ENCODE data around the gene MSMB. TPM values are rescaled to one million over a fixed set of nuclear protein-coding genes. Genes with fewer than 3 reads are reported as not detected.

The MSMB gene
- total RNA-seq, 2 experiments from 2014 or later: not detected

- POLR2A ChIA-PET: no interaction called here
- ATAC-seq (peak; percentile 20), DNase-seq (peak; percentile 58)
- Mint-ChIP-seq H3K36me3 (ENCODE audit: low read depth) (peaks cover 19% of the 10 kb centered on the region), H3K27me3 (ENCODE audit: low read depth) (no peaks in the 10 kb centered on the region), H3K4me1 (ENCODE audit: low read depth) (peaks cover 65% of the 10 kb centered on the region), H3K27ac (peak overlapping the region; percentile 98), H3K4me3 (peak overlapping the region; percentile 99), H3K9me3 (ENCODE audit: insufficient read depth) (no peaks in the 10 kb centered on the region)
- CTCF ChIA-PET: interaction anchor here (1.0 to 3.2 kb wide), 15 partner anchors 11 to 794 kb away, joined by 3 to 52 read pairs (median 5); partner anchors contain the start of gene TIMM23
These were observed 17.2 kb downstream of the MSMB start for GRCh38 chr10:46028584-46029460.

DNA sequence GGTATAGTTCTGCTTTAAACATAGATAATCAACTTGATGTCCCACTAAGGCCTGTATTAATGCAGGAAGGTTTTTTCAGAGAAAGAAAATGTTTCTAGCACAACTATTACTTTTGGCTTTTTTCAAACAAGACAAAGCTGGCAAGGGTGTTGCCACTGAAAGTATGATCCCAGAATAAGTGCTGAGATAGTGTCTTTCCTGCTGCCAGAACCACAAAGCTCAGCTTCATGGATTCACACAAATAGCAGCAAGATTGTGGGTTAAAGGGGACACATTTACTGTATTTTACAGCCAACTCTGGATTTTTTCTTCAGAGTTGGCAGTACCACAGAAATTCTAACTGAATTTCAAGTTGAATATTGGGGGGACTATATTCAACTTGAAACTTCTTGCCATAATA is 20.0 kb downstream of the MSMB start:
- ATAC-seq (no peak), DNase-seq (no peak)
- no peaks in the 10 kb centered on the region for H3K27me3 Mint-ChIP-seq (ENCODE audit: low read depth)
- H3K36me3 Mint-ChIP-seq (ENCODE audit: low read depth): peaks cover 21% of the 10 kb centered on the region
- peaks cover 76% of the 10 kb centered on the region for H3K4me1 Mint-ChIP-seq (ENCODE audit: low read depth)
- H3K9me3 Mint-ChIP-seq (ENCODE audit: insufficient read depth): no peaks in the 10 kb centered on the region
- no peak overlapping the region for H3K4me3 Mint-ChIP-seq
- CTCF ChIA-PET: no interaction called here
- POLR2A ChIA-PET: no interaction called here
- no peak overlapping the region for H3K27ac Mint-ChIP-seq

- CTCF ChIA-PET: no interaction called here
- POLR2A ChIA-PET: no interaction called here
- no peak for ATAC-seq
- no peaks in the 10 kb centered on the region for H3K27me3 Mint-ChIP-seq (ENCODE audit: low read depth)
- H3K4me3 Mint-ChIP-seq: no peak overlapping the region
- no peak overlapping the region for H3K27ac Mint-ChIP-seq
- H3K9me3 Mint-ChIP-seq (ENCODE audit: insufficient read depth): no peaks in the 10 kb centered on the region
- no peak for DNase-seq
- peaks cover 78% of the 10 kb centered on the region for H3K4me1 Mint-ChIP-seq (ENCODE audit: low read depth)
- peaks cover 21% of the 10 kb centered on the region for H3K36me3 Mint-ChIP-seq (ENCODE audit: low read depth)
These were observed 20.7 kb downstream of the MSMB start for GRCh38 chr10:46025406-46025805.

GRCh38 chr10:46024948-46025347 is 21.1 kb downstream of the MSMB start:
- no peak overlapping the region for H3K4me3 Mint-ChIP-seq
- no peak overlapping the region for H3K27ac Mint-ChIP-seq
- CTCF ChIA-PET: interaction anchor here (1.1 kb wide), 1 partner anchor 9 kb away, joined by 3 read pairs; no protein-coding TSS in a partner anchor

GRCh38 chr10:46022978-46023702 is 22.9 kb downstream of the MSMB start:
- Mint-ChIP-seq H3K4me3 (peak overlapping the region; percentile 79), H3K4me1 (ENCODE audit: low read depth) (peaks cover 85% of the 10 kb centered on the region), H3K27ac (peak overlapping the region; percentile 49), H3K36me3 (ENCODE audit: low read depth) (peaks cover 22% of the 10 kb centered on the region), H3K9me3 (ENCODE audit: insufficient read depth) (no peaks in the 10 kb centered on the region), H3K27me3 (ENCODE audit: low read depth) (no peaks in the 10 kb centered on the region)
- ChIA-PET POLR2A (interaction anchor here (0.6 kb wide), 1 partner anchor 72 kb away, joined by 3 read pairs; no protein-coding TSS in a partner anchor), CTCF (interaction anchor here (1.0 to 1.3 kb wide), 5 partner anchors 10 to 788 kb away, joined by 3 read pairs; no protein-coding TSS in a partner anchor)
- ATAC-seq (peak; percentile 99), DNase-seq (peak; percentile 83)

More at GRCh38 chr10:46024948-46025347, 21.1 kb downstream of the MSMB start:
- H3K9me3 Mint-ChIP-seq (ENCODE audit: insufficient read depth): no peaks in the 10 kb centered on the region
- ATAC-seq: no peak
- POLR2A ChIA-PET: no interaction called here
- H3K27me3 Mint-ChIP-seq (ENCODE audit: low read depth): no peaks in the 10 kb centered on the region
- no peak for DNase-seq
- H3K4me1 Mint-ChIP-seq (ENCODE audit: low read depth): peaks cover 83% of the 10 kb centered on the region
- H3K36me3 Mint-ChIP-seq (ENCODE audit: low read depth): peaks cover 21% of the 10 kb centered on the region

- H3K9me3 Mint-ChIP-seq (ENCODE audit: insufficient read depth): no peaks in the 10 kb centered on the region
- no peak overlapping the region for H3K27ac Mint-ChIP-seq
- no peak overlapping the region for H3K4me3 Mint-ChIP-seq
- CTCF ChIA-PET: interaction anchor here (1.2 to 7.2 kb wide), 2 partner anchors 9 to 770 kb away, joined by 3 to 52 read pairs; partner anchors contain the start of gene NCOA4
- DNase-seq (no peak), ATAC-seq (no peak)
- peaks cover 60% of the 10 kb centered on the region for H3K4me1 Mint-ChIP-seq (ENCODE audit: low read depth)
- POLR2A ChIA-PET: interaction anchor here (1.5 kb wide), 2 partner anchors 10 to 19 kb away, joined by 3 to 4 read pairs; partner anchors contain the start of gene NCOA4
- H3K36me3 Mint-ChIP-seq (ENCODE audit: low read depth): peaks cover 24% of the 10 kb centered on the region
- H3K27me3 Mint-ChIP-seq (ENCODE audit: low read depth): no peaks in the 10 kb centered on the region
These were observed 25.8 kb downstream of the MSMB start for GRCh38 chr10:46020344-46020657.

- ChIA-PET CTCF (interaction anchor here (1.2 to 7.2 kb wide), 2 partner anchors 9 to 769 kb away, joined by 3 to 52 read pairs; partner anchors contain the start of gene NCOA4), POLR2A (interaction anchor here (1.5 kb wide), 2 partner anchors 10 to 18 kb away, joined by 3 to 4 read pairs; partner anchors contain the start of gene NCOA4)
- no peaks in the 10 kb centered on the region for H3K27me3 Mint-ChIP-seq (ENCODE audit: low read depth)
- peaks cover 58% of the 10 kb centered on the region for H3K4me1 Mint-ChIP-seq (ENCODE audit: low read depth)
- H3K27ac Mint-ChIP-seq: peak overlapping the region; percentile 67
- no peak for DNase-seq
- H3K9me3 Mint-ChIP-seq (ENCODE audit: insufficient read depth): no peaks in the 10 kb centered on the region
- no peak overlapping the region for H3K4me3 Mint-ChIP-seq
- peaks cover 28% of the 10 kb centered on the region for H3K36me3 Mint-ChIP-seq (ENCODE audit: low read depth)
- no peak for ATAC-seq
These were observed 26.3 kb downstream of the MSMB start for GRCh38 chr10:46019569-46020343.

GRCh38 chr10:46019177-46019528 is 26.9 kb downstream of the MSMB start:
- no peak for ATAC-seq

GRCh38 chr10:46018453-46019176 is 27.5 kb downstream of the MSMB start:
- POLR2A ChIA-PET: no interaction called here
- H3K4me1 Mint-ChIP-seq (ENCODE audit: low read depth): peaks cover 50% of the 10 kb centered on the region
- H3K9me3 Mint-ChIP-seq (ENCODE audit: insufficient read depth): no peaks in the 10 kb centered on the region
- ATAC-seq (no peak), DNase-seq (no peak)
- H3K4me3 Mint-ChIP-seq: no peak overlapping the region
- peaks cover 35% of the 10 kb centered on the region for H3K36me3 Mint-ChIP-seq (ENCODE audit: low read depth)
- no peak overlapping the region for H3K27ac Mint-ChIP-seq
- CTCF ChIA-PET: interaction anchor here (0.8 to 7.2 kb wide), 2 partner anchors 10 to 784 kb away, joined by 3 to 52 read pairs; partner anchors contain the start of gene NCOA4
- H3K27me3 Mint-ChIP-seq (ENCODE audit: low read depth): no peaks in the 10 kb centered on the region

More at GRCh38 chr10:46019177-46019528, 26.9 kb downstream of the MSMB start:
- Mint-ChIP-seq H3K9me3 (ENCODE audit: insufficient read depth) (no peaks in the 10 kb centered on the region), H3K36me3 (ENCODE audit: low read depth) (peaks cover 34% of the 10 kb centered on the region), H3K4me1 (ENCODE audit: low read depth) (peaks cover 55% of the 10 kb centered on the region), H3K27me3 (ENCODE audit: low read depth) (no peaks in the 10 kb centered on the region), H3K4me3 (no peak overlapping the region), H3K27ac (no peak overlapping the region)
- DNase-seq: no peak
- ChIA-PET CTCF (interaction anchor here (7.2 kb wide), 1 partner anchor 10 kb away, joined by 52 read pairs; the partner anchor contains the start of gene NCOA4), POLR2A (interaction anchor here (1.5 kb wide), 2 partner anchors 11 to 17 kb away, joined by 3 to 4 read pairs; partner anchors contain the start of gene NCOA4)

DNA sequence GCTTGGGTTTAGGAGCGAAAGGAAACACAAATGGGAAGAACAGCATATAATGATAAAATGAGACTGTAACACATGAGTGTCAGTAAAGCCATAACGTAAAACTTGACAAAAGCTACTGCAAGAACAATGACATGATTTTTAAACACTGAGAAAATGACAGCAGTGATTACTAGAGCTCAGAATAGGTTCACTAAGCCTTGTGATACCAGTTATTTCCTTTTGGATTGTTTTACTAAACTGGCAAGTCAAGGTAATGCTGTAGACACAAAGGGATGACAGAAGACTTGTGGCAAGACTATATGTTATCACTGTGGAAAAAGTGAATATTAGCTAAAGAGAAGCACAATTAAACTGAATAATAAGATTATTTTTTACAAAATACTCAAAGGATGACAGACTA is 28.3 kb downstream of the MSMB start:
- H3K4me1 Mint-ChIP-seq (ENCODE audit: low read depth): peaks cover 41% of the 10 kb centered on the region
- ATAC-seq: no peak
- H3K27me3 Mint-ChIP-seq (ENCODE audit: low read depth): no peaks in the 10 kb centered on the region
- H3K9me3 Mint-ChIP-seq (ENCODE audit: insufficient read depth): no peaks in the 10 kb centered on the region
- ChIA-PET CTCF (interaction anchor here (7.2 kb wide), 1 partner anchor 11 kb away, joined by 52 read pairs; the partner anchor contains the start of gene NCOA4), POLR2A (no interaction called here)
- H3K4me3 Mint-ChIP-seq: no peak overlapping the region
- H3K36me3 Mint-ChIP-seq (ENCODE audit: low read depth): peaks cover 42% of the 10 kb centered on the region
- no peak overlapping the region for H3K27ac Mint-ChIP-seq
- no peak for DNase-seq

Measured in activated CD8-positive, alpha-beta T cell treated with anti-CD3 and anti-CD28 coated beads, Interleukin-2, amount 10 ng/mL, durations not matched to agents 7 days and 5 days (primary cell).